ENCODE measurements around the gene ZFP3. TPM values are rescaled to one million over a fixed set of nuclear protein-coding genes. Genes with fewer than 3 reads are reported as not detected.
"Not testable (repeated sequence)": the region's sequence is repeated elsewhere in the genome, so short reads cannot be mapped to it uniquely, and the experiment has no call there.

The ZFP3 gene
- total RNA-seq, 1 donor from 2014 or later, result 4.3 TPM

GRCh38 chr17:5077275-5077674 is 992 bp upstream of the ZFP3 start:
- intact Hi-C loops (cut with micrococcal nuclease), result not testable (repeated sequence)

- intact Hi-C loops (cut with micrococcal nuclease), result loop anchor here (1.0 kb wide), 3 partner anchors 35 to 115 kb away; no protein-coding TSS in a partner anchor
Observed at GRCh38 chr17:5077781-5078105, 524 bp upstream of the ZFP3 start.

- intact Hi-C loops (cut with micrococcal nuclease), result no loop called here
Observed at GRCh38 chr17:5080591-5080990, 2.3 kb downstream of the ZFP3 start.

- intact Hi-C loops (cut with micrococcal nuclease), result loop anchor here (5.0 kb wide), 1 partner anchor 95 kb away; no protein-coding TSS in a partner anchor
Observed at GRCh38 chr17:5092218-5093010, 14.1 kb downstream of the ZFP3 start.

- intact Hi-C loops (cut with micrococcal nuclease), result no loop called here
Observed at GRCh38 chr17:5096731-5097100, 18.4 kb downstream of the ZFP3 start.

GRCh38 chr17:5097101-5097834 is 19.0 kb downstream of the ZFP3 start:
- intact Hi-C loops (cut with micrococcal nuclease), result no loop called here

GRCh38 chr17:5099271-5099670 is 21.0 kb downstream of the ZFP3 start:
- intact Hi-C loops (cut with micrococcal nuclease), result no loop called here

GRCh38 chr17:5100832-5101231 is 22.6 kb downstream of the ZFP3 start:
- intact Hi-C loops (cut with micrococcal nuclease), result no loop called here

- intact Hi-C loops (cut with micrococcal nuclease), result loop anchor here (1.0 to 5.0 kb wide), 5 partner anchors 80 to 208 kb away; partner anchors contain the start of genes CAMTA2, CHRNE, SPAG7 and ZNF594
Observed at GRCh38 chr17:5110816-5111215, 32.5 kb downstream of the ZFP3 start.

GRCh38 chr17:5111402-5112204 is 33.3 kb downstream of the ZFP3 start, which contains the start of gene ZNF232:
ZNF232 (minus strand) TSS chr17:5111878; CDS start chr17:5111822, 56 bp downstream.
- intact Hi-C loops (cut with micrococcal nuclease), result loop anchor here (1.0 to 5.0 kb wide), 6 partner anchors 33 to 209 kb away; partner anchors contain the start of genes CAMTA2, CHRNE, SPAG7 and ZFP3

- intact Hi-C loops (cut with micrococcal nuclease), result no loop called here
Observed at GRCh38 chr17:5115673-5116651, 37.7 kb downstream of the ZFP3 start, which contains the start of gene USP6. USP6 (plus strand) TSS chr17:5116032; CDS start chr17:5130368, 14,336 bp downstream.

GRCh38 chr17:5118219-5118618 is 40.0 kb downstream of the ZFP3 start:
- intact Hi-C loops (cut with micrococcal nuclease), result no loop called here

GRCh38 chr17:5120036-5120435 is 41.8 kb downstream of the ZFP3 start:
- intact Hi-C loops (cut with micrococcal nuclease), result no loop called here

- intact Hi-C loops (cut with micrococcal nuclease), result not testable (repeated sequence)
Observed at GRCh38 chr17:5120436-5121185, 42.3 kb downstream of the ZFP3 start.

GRCh38 chr17:5121186-5121841 is 43.0 kb downstream of the ZFP3 start:
- intact Hi-C loops (cut with micrococcal nuclease), result no loop called here

- intact Hi-C loops (cut with micrococcal nuclease), result not testable (repeated sequence)
Observed at GRCh38 chr17:5122056-5122455, 43.8 kb downstream of the ZFP3 start.

- intact Hi-C loops (cut with micrococcal nuclease), result no loop called here
Observed at GRCh38 chr17:5122586-5123342, 44.5 kb downstream of the ZFP3 start.
